ENCODE measurements around the gene ZBTB7C.

GRCh38 chr18:48360376-48361021, 48.7 kb downstream of the ZBTB7C start:
- TF ChIP-seq EP300 (IDR thresholded peaks at IDR 0.05; ENCODE audit: borderline replicate concordance in 1 of 2, low read depth in 2 of 2, low read length in 2 of 2) (no peak), CTCF (IDR thresholded peaks at IDR 0.05; ENCODE audit: control extremely low read depth in 1 of 3, insufficient read depth in 1 of 3, low read depth in 1 of 3, low read length in 3 of 3) (no peak), JUN (IDR thresholded peaks at IDR 0.05; ENCODE audit: low read depth, low read length) (no peak), BRCA1 (IDR thresholded peaks at IDR 0.05; ENCODE audit: low read depth, low read length) (no peak), JUND (IDR thresholded peaks at IDR 0.05; ENCODE audit: low read length) (no peak), EZH2 (IDR thresholded peaks at IDR 0.05; ENCODE audit: low read depth, low read length, severe bottlenecking) (no peak), POLR2A (IDR thresholded peaks at IDR 0.05; ENCODE audit: control extremely low read depth in 1 of 2, low read depth in 2 of 2, low read length in 2 of 2) (no peak)
